Mucosa of descending colon (tissue), 3 donors: ENCODE results near the gene WNT6. TPM values are rescaled to one million over a fixed set of nuclear protein-coding genes. Genes with fewer than 3 reads are reported as not detected.

Source experiments
- ATAC-seq: fragments of 200-7000 bp; cut with Tn5 transposase; one replicate; pipeline ENCODE4 v1.9.1; 2020; ENCODE audit warnings: mild to moderate bottlenecking, moderate library complexity
- DNase-seq, 3 donors: peaks; one replicate each; pipeline ENCODE4 v3.0.0-alpha.2; 2020
- H3K36me3 ChIP-seq: fragments of 200-600 bp; one replicate; pipeline ENCODE4 v1.8.0; 2021; ENCODE audit warnings: low read depth, mild to moderate bottlenecking
- H3K4me1 ChIP-seq: fragments of 200-600 bp; one replicate; pipeline ENCODE4 v1.8.0; 2021; ENCODE audit warnings: low read depth, mild to moderate bottlenecking
- H3K4me3 ChIP-seq: fragments of 200-600 bp; one replicate; pipeline ENCODE4 v1.8.0; 2021; ENCODE audit warnings: mild to moderate bottlenecking
- H3K9me3 ChIP-seq: fragments of 200-600 bp; one replicate; pipeline ENCODE4 v1.8.0; 2021; ENCODE audit warnings: mild to moderate bottlenecking
- CTCF ChIP-seq: fragments of 200-600 bp; IDR thresholded peaks from one replicate; pipeline ENCODE4 v1.8.0; 2022; ENCODE audit warnings: antibody characterized with exemption, mild to moderate bottlenecking
- intact Hi-C, 2 donors: fragments of 100-400 bp; cut with DNase I in 1 of 2; cut with micrococcal nuclease in 1 of 2; formaldehyde crosslinking; loops; one replicate each; pipeline versions ENCODE4 v1.11.0 to v1.11.1; 2022; cut with DNase I, micrococcal nuclease
- total RNA-seq, 3 donors: library from RNA; stranded (reverse); fragmentation: NEBNext Ultra II Directional in 2 of 3; extraction: Animal tissue kit (Norgen Biotek cat#: 25700) in 2 of 3; gene quantifications; one replicate each; pipeline versions ENCODE4 v1.2.1 to v1.2.4, GENCODE V29; 2021 to 2023
- donor health status: DM: no; HTN: no; CAD: no; lungs with moderate emphysema.
- donor health status: DM: no; HTN: no; CAD: no.
- donor health status: DM: no; HTN: yes; CAD: no.

WNT6 gene
- total RNA-seq, 3 donors from 2014 or later = 0.39 to 5.7 (median 0.41) TPM

GRCh38 chr2:218880102-218880858 is 20.7 kb downstream of the WNT6 start, which contains the start of gene WNT10A:
Gene WNT10A (plus strand): TSS chr2:218880852. CDS start chr2:218880996, 144 bp downstream.
- intact Hi-C loops = no loop called here
- Histone ChIP-seq H3K9me3 (no peaks in the 10 kb centered on the region), H3K4me1 (peaks cover 14% of the 10 kb centered on the region), H3K4me3 (no peak within 1 kb of the TSS), H3K36me3 (no peaks in the 10 kb centered on the region)
- no peak for TF ChIP-seq CTCF
- ATAC-seq (peak; percentile 71), DNase-seq (peak; percentile 62 to 91 (median 74))

- no peak overlapping the region for H3K4me3 ChIP-seq
- no peak for ATAC-seq
- TF ChIP-seq CTCF = no peak
- H3K9me3 ChIP-seq = no peaks in the 10 kb centered on the region
- DNase-seq = peak in 1 of 3 donors; percentile 21
- H3K4me1 ChIP-seq = peaks cover 14% of the 10 kb centered on the region
- H3K36me3 ChIP-seq = no peaks in the 10 kb centered on the region
- intact Hi-C loops = no loop called here
These were observed 21.4 kb downstream of the WNT6 start for GRCh38 chr2:218880859-218881594.

- no peak for ATAC-seq
- no peak overlapping the region for H3K4me3 ChIP-seq
- no peak for TF ChIP-seq CTCF
- intact Hi-C loops = no loop called here
- no peaks in the 10 kb centered on the region for H3K36me3 ChIP-seq
- H3K4me1 ChIP-seq = peaks cover 14% of the 10 kb centered on the region
- DNase-seq = peak in 1 of 3 donors; percentile 21
- no peaks in the 10 kb centered on the region for H3K9me3 ChIP-seq
These were observed 22.3 kb downstream of the WNT6 start for GRCh38 chr2:218881744-218882460.

GRCh38 chr2:218882461-218882816 is 22.8 kb downstream of the WNT6 start:
- DNase-seq (peak in 1 of 3 donors; percentile 15), ATAC-seq (no peak)
- TF ChIP-seq CTCF = no peak
- Histone ChIP-seq H3K4me3 (no peak overlapping the region), H3K9me3 (no peaks in the 10 kb centered on the region), H3K36me3 (no peaks in the 10 kb centered on the region), H3K4me1 (peaks cover 14% of the 10 kb centered on the region)
- intact Hi-C loops = no loop called here

GRCh38 chr2:218882866-218883366 is 23.3 kb downstream of the WNT6 start:
- peak in 1 of 3 donors; percentile 20 for DNase-seq
- no peak for ATAC-seq
- Histone ChIP-seq H3K4me3 (no peak overlapping the region), H3K4me1 (peaks cover 14% of the 10 kb centered on the region), H3K36me3 (no peaks in the 10 kb centered on the region), H3K9me3 (no peaks in the 10 kb centered on the region)
- intact Hi-C loops = no loop called here
- no peak for TF ChIP-seq CTCF
